Measurements from ENCODE around the gene ID3. TPM values are rescaled to one million over a fixed set of nuclear protein-coding genes. Genes with fewer than 3 reads are reported as not detected.

ID3 gene
- total and polyA plus RNA-seq, 9 of the 15 experiments (the other 6 are each of a cell fraction or from before 2014, with no cell fraction given): 6.8 to 59.8 (median 23.5) TPM

DNA sequence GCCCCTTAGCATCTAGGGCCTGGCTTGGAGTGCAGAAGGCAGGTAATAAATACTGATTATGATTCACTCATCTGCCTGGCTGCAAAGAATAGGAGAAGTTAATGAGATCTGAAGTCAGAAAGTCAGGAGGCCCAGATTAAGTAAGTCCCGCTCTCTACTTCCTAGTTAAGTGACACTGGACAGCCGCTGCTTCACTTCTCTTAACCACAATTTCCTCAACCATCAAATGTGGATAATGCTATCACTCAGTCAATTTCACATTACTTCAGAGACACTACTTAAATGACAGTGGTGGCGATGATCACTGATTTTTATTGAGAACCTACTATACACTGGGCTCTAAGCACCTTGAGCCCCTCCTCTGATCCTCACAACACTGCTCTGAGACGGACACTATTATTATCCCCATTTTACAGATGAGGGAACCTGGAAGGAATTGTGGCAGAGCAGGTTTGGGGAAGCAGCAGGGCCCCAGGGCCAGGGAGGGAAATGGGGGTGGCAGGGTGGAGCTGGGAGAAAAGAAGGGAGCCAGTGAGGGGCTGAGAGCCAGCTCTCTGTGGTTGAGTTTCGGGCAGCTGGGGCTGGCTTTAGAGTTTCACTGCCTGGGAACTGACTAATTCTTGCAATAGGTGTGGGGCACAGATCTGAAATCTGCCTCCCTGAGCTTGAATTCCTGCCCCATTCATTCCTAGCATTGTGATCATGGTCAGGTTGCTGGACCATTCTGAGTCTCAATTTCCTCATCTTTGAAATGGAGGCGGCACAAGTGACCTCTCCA is 25.9 kb downstream of the ID3 start:
- in situ Hi-C loops (cut with MboI) (loop anchor here (5.0 to 10.0 kb wide), 3 partner anchors 36 to 559 kb away; partner anchors contain the start of genes HTR1D and LACTBL1), intact Hi-C loops (cut with micrococcal nuclease) (loop anchor here (10.0 kb wide), 4 partner anchors 109 to 559 kb away; partner anchors contain the start of genes HNRNPR, HTR1D, LACTBL1 and TCEA3)
- Histone ChIP-seq H3K36me3 (ENCODE audit: control insufficient read depth, insufficient read depth, low read length) (no peaks in the 10 kb centered on the region), H3K4me3 (no peak overlapping the region), H2AFZ (ENCODE audit: low read depth, low read length) (peak overlapping the region; percentile 10; the same call in 1 of the 2 replicates), H3K9ac (ENCODE audit: insufficient read depth in 1 of 2, low read depth in 2 of 2, low read length in 2 of 2) (no peak overlapping the region), H3K9me3 (replicated peaks; ENCODE audit: control insufficient read depth, insufficient read depth, low read depth, low read length) (no peaks in the 10 kb centered on the region), H4K20me1 (replicated peaks; ENCODE audit: control insufficient read depth, insufficient read depth, low read length) (peaks cover 1% of the 10 kb centered on the region; the same call in 1 of the 2 replicates), H3K9me1 (ENCODE audit: control insufficient read depth, insufficient read depth, low read length) (peaks cover 2% of the 10 kb centered on the region), H3K27me3 (ENCODE audit: control insufficient read depth in 2 of 2, insufficient read depth in 2 of 2, low read length in 2 of 2) (no peaks in the 10 kb centered on the region), H3K4me1 (replicated peaks in 1 of 2; ENCODE audit: control insufficient read depth in 2 of 2, insufficient read depth in 2 of 2, low read length in 2 of 2) (peaks cover 29 to 30% of the 10 kb centered on the region in 2 experiments), H3K4me2 (ENCODE audit: insufficient read depth, low read length) (no peak overlapping the region), H3K27ac (ENCODE audit: extremely low read depth, low read depth, low read length) (no peak overlapping the region), H3K79me2 (ENCODE audit: control insufficient read depth, insufficient read depth, low read length) (peaks cover 26% of the 10 kb centered on the region)
- no peak for DNase-seq (ENCODE audit: extremely low read depth in 1 of 4, low spot score in 3 of 4)
- CTCF ChIA-PET (ENCODE audit: low intra/inter-chr PET ratio): no interaction called here
- POLR2A ChIA-PET: interaction anchor here (0.6 to 1.0 kb wide), 4 partner anchors 13 to 195 kb away, joined by 3 to 4 read pairs (median 4); no protein-coding TSS in a partner anchor
- BruUV-seq (replicated peaks): no TSS peak
- no peak for FAIRE-seq
- no peak for ATAC-seq
- WGBS (ENCODE audit: insufficient coverage, low coverage, missing lambda C conversion rate): 72% methylated on average over 6 of the region's 6 CpGs
- TF ChIP-seq GABPB1 (CRISPR knock-in tag; IDR thresholded peaks at IDR 0.05) (no peak), PTTG1 (tag; IDR thresholded peaks at IDR 0.05; ENCODE audit: low read depth) (no peak)
- TF ChIP-seq, protein P1, sequence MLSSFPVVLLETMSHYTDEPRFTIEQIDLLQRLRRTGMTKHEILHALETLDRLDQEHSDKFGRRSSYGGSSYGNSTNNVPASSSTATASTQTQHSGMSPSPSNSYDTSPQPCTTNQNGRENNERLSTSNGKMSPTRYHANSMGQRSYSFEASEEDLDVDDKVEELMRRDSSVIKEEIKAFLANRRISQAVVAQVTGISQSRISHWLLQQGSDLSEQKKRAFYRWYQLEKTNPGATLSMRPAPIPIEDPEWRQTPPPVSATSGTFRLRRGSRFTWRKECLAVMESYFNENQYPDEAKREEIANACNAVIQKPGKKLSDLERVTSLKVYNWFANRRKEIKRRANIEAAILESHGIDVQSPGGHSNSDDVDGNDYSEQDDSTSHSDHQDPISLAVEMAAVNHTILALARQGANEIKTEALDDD (IDR thresholded peaks at IDR 0.05): peak; percentile 73
